ENCODE results near the gene SLC4A9.

The SLC4A9 gene, protein sequence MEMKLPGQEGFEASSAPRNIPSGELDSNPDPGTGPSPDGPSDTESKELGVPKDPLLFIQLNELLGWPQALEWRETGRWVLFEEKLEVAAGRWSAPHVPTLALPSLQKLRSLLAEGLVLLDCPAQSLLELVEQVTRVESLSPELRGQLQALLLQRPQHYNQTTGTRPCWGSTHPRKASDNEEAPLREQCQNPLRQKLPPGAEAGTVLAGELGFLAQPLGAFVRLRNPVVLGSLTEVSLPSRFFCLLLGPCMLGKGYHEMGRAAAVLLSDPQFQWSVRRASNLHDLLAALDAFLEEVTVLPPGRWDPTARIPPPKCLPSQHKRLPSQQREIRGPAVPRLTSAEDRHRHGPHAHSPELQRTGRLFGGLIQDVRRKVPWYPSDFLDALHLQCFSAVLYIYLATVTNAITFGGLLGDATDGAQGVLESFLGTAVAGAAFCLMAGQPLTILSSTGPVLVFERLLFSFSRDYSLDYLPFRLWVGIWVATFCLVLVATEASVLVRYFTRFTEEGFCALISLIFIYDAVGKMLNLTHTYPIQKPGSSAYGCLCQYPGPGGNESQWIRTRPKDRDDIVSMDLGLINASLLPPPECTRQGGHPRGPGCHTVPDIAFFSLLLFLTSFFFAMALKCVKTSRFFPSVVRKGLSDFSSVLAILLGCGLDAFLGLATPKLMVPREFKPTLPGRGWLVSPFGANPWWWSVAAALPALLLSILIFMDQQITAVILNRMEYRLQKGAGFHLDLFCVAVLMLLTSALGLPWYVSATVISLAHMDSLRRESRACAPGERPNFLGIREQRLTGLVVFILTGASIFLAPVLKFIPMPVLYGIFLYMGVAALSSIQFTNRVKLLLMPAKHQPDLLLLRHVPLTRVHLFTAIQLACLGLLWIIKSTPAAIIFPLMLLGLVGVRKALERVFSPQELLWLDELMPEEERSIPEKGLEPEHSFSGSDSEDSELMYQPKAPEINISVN

GRCh38 chr5:140360101-140360500 lies at the start of gene SLC4A9:
SLC4A9 (plus strand) TSS chr5:140360194; CDS start chr5:140360237, 43 bp downstream.
- DNase-seq, result no peak

DNA sequence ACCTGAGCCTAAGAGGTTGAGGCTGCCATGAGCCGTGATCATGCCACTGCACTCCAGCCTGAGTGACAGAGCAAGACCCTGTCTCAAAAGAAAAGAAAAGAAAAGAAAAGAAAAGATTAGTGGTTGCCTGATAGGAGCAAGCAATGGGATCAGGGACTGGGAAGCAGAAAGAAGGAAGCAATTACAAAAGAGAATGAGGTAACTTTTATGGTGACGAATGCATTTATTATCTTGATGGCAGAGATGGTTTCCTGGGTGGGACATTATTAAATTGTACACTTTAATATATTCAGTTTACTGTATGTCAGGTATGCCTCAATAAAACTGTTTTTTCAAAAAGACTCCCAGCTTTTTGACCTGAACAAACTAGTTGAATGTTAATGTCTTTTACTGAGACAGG lies 49.6 kb upstream of the SLC4A9 start:
- no peak for DNase-seq

- DNase-seq, result no peak
Observed at GRCh38 chr5:140311011-140311467, 49.0 kb upstream of the SLC4A9 start.

GRCh38 chr5:140312067-140312790 lies 47.8 kb upstream of the SLC4A9 start:
- no peak for DNase-seq

- DNase-seq, result no peak
Observed at GRCh38 chr5:140312791-140313189, 47.2 kb upstream of the SLC4A9 start.

DNA sequence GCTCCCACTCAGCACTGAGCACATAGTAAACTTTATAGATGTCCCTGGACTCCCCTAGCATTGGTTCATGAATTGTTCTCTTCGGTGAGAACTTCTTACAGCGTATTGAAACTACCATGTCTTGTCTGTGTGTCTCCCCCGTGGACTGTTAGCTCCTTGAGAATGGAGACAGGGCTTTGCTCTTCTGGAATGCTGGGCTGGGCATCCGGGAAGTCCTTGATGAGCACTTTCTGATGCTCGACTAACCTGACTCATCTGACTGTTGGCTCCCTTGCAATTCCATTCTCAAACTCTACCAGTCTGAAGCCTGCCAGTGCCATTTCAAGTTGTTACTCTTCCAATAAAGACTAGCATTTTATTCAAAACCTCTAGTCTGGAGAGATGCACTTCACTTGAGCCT lies 42.1 kb upstream of the SLC4A9 start:
- DNase-seq, result no peak

- no peak for DNase-seq
Observed at GRCh38 chr5:140318792-140319191, 41.2 kb upstream of the SLC4A9 start.

DNA sequence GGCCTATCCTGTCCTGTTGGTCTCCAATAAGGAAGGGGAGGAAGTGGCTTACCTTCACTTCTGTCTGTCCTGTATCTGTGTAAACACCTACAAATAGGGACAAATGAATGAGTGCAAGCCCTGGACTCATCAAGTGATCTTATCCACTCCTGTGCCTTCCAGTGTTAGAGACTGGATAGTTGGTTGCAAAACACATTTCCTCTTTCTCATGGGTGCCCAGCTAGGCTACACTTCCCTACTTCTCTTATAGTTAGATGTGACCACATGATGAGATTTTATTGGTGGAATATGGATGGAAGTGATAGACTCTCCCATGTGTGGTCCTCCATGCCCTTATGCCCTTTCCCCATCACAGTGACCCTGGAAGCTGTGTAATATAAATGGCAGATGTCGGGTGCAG lies 40.2 kb upstream of the SLC4A9 start:
- DNase-seq, result no peak

DNA sequence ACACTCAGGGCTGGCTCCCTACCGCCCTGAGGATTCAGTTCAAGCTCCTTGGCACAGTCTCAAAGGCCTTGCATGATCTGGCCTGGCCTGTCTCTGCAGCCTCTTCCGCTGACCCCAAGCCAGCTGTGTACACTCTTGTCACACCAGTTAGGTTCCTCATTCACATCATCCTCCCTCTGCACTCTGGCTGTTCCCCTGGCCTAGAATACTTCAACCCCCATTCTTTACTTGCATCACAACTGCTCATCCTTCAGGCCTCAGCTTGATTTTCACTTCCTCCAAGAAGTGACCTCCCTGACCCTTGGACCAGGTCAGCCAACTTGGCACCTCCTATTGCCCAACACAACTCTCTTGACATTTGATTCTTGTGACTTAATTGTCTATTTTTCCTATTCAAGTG lies 38.2 kb upstream of the SLC4A9 start:
- no peak for DNase-seq

GRCh38 chr5:140322751-140323731 lies 37.0 kb upstream of the SLC4A9 start:
- no peak for DNase-seq

GRCh38 chr5:140324041-140324600 lies 35.9 kb upstream of the SLC4A9 start:
- DNase-seq, result no peak

DNA sequence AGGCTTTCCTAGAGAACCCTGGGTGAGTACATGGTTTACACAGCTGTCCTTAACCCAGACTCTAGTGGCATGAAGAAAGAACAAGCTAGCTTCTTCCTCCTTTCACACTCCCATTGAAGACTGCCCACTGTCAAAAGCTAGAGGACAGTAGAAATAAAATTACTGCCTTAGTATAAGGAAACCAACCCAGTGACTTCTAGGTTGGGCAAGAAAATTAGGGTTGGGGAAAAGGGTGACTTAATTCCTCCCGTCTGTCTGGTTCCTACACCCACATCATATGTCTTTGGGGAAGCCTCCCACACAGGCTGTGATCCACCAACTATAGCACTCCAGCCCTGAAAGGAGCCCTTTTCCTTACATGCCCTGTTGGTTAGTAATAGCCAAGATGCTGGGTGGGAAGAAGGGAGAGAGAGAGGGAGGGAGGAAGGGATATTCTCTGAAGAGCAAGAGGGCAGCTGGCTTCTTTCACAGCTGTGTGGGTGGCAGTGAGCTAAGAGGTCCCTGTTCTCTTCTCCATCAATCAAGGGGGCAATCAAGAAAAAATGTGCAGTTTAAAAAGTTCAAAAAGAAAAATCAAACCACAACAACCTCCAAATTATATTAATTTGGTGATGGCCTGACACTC lies 35.3 kb upstream of the SLC4A9 start:
- DNase-seq, result no peak

GRCh38 chr5:140325486-140325885 lies 34.5 kb upstream of the SLC4A9 start:
- DNase-seq, result no peak

DNA sequence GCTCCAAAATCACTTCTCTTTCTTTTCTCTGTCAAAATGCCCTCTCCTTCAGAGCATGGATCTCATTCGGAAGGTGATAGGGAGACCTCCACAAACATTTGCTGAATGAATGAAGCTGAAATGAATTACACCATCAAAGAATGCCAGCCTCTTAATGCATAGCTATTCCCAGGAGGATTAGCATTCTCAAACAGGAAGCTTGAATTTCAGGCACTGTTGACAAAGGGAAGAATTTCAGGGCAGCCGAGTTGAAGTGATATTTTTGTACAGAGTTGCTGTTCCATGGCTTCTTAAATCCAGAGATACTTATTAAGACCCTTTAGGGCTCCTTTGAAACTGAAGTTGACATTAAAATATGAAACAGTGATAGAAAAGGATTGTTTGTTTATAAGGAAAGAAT lies 32.4 kb upstream of the SLC4A9 start:
- DNase-seq, result no peak

- no peak for DNase-seq
Observed at GRCh38 chr5:140328036-140328764, 31.8 kb upstream of the SLC4A9 start.

- no peak for DNase-seq
Observed at GRCh38 chr5:140329739-140330481, 30.1 kb upstream of the SLC4A9 start.

- DNase-seq, result no peak
Observed at GRCh38 chr5:140331638-140332037, 28.4 kb upstream of the SLC4A9 start.

DNA sequence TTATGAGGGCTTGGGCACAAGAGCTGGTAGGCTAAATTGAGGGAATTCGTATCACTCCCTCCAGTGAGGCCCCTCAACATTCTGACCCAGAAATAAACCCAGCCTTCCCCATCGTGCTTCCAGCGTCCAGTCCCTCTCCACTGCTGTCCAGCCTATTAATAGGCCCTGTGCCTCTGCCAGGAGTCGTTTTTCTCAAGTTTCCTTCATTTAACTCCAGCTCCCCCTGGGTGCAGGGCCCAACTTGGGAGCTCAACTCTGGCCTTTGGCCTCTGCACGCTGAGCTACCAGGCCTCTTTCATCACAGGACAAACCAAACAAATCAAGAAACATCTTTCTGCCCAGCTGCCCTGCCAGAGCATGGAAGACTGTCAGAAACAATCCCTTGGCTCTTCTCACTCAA lies 23.6 kb upstream of the SLC4A9 start:
- no peak for DNase-seq

- DNase-seq, result no peak
Observed at GRCh38 chr5:140337880-140338279, 22.1 kb upstream of the SLC4A9 start.

GRCh38 chr5:140338336-140338735 lies 21.7 kb upstream of the SLC4A9 start:
- DNase-seq, result no peak

All from NCI-H524 treated with DMSO at 0.1 percent for 48 hours (cell line).